Measurements from ENCODE around the gene AIFM1. TPM values are rescaled to one million over a fixed set of nuclear protein-coding genes. Genes with fewer than 3 reads are reported as not detected.

Gene AIFM1
- total RNA-seq, 2 experiments from 2014 or later: 43.4 to 47.6 TPM

- H3K27ac Mint-ChIP-seq: no peak overlapping the region
- H3K36me3 Mint-ChIP-seq (ENCODE audit: low read depth): peaks cover 25% of the 10 kb centered on the region
- no peak overlapping the region for H3K4me3 Mint-ChIP-seq
- no peaks in the 10 kb centered on the region for H3K9me3 Mint-ChIP-seq (ENCODE audit: insufficient read depth)
- DNase-seq (no peak), ATAC-seq (no peak)
- ChIA-PET POLR2A (no interaction called here), CTCF (no interaction called here)
- peaks cover 70% of the 10 kb centered on the region for H3K4me1 Mint-ChIP-seq (ENCODE audit: low read depth)
- no peaks in the 10 kb centered on the region for H3K27me3 Mint-ChIP-seq (ENCODE audit: low read depth)
These were observed 62.0 kb downstream of the AIFM1 start for GRCh38 chrX:130103605-130104004.

- H3K9me3 Mint-ChIP-seq (ENCODE audit: insufficient read depth): no peaks in the 10 kb centered on the region
- peaks cover 67% of the 10 kb centered on the region for H3K4me1 Mint-ChIP-seq (ENCODE audit: low read depth)
- peaks cover 19% of the 10 kb centered on the region for H3K36me3 Mint-ChIP-seq (ENCODE audit: low read depth)
- POLR2A ChIA-PET: no interaction called here
- no peak overlapping the region for H3K27ac Mint-ChIP-seq
- ATAC-seq: no peak
- no peaks in the 10 kb centered on the region for H3K27me3 Mint-ChIP-seq (ENCODE audit: low read depth)
- CTCF ChIA-PET: interaction anchor here (1.0 kb wide), 1 partner anchor 19 kb away, joined by 3 read pairs; no protein-coding TSS in a partner anchor
- H3K4me3 Mint-ChIP-seq: no peak overlapping the region
- DNase-seq: no peak
These were observed 65.5 kb downstream of the AIFM1 start for GRCh38 chrX:130100180-130100579.

GRCh38 chrX:130098210-130098552 is 67.5 kb downstream of the AIFM1 start:
- H3K9me3 Mint-ChIP-seq (ENCODE audit: insufficient read depth): no peaks in the 10 kb centered on the region
- H3K4me3 Mint-ChIP-seq: no peak overlapping the region
- peaks cover 15% of the 10 kb centered on the region for H3K36me3 Mint-ChIP-seq (ENCODE audit: low read depth)
- no peaks in the 10 kb centered on the region for H3K27me3 Mint-ChIP-seq (ENCODE audit: low read depth)
- peaks cover 73% of the 10 kb centered on the region for H3K4me1 Mint-ChIP-seq (ENCODE audit: low read depth)
- ATAC-seq: no peak
- no peak for DNase-seq
- H3K27ac Mint-ChIP-seq: peak overlapping the region; percentile 47
- CTCF ChIA-PET: interaction anchor here (1.0 kb wide), 1 partner anchor 18 kb away, joined by 4 read pairs; no protein-coding TSS in a partner anchor
- POLR2A ChIA-PET: no interaction called here

GRCh38 chrX:130097507-130098209 is 68.0 kb downstream of the AIFM1 start:
- ChIA-PET POLR2A (no interaction called here), CTCF (no interaction called here)
- peaks cover 13% of the 10 kb centered on the region for H3K36me3 Mint-ChIP-seq (ENCODE audit: low read depth)
- H3K27ac Mint-ChIP-seq: peak overlapping the region; percentile 47
- H3K27me3 Mint-ChIP-seq (ENCODE audit: low read depth): no peaks in the 10 kb centered on the region
- DNase-seq (no peak), ATAC-seq (peak; percentile 36)
- peaks cover 74% of the 10 kb centered on the region for H3K4me1 Mint-ChIP-seq (ENCODE audit: low read depth)
- no peak overlapping the region for H3K4me3 Mint-ChIP-seq
- H3K9me3 Mint-ChIP-seq (ENCODE audit: insufficient read depth): no peaks in the 10 kb centered on the region

GRCh38 chrX:130095249-130096030 is 70.2 kb downstream of the AIFM1 start:
- ChIA-PET POLR2A (interaction anchor here (0.8 kb wide), 1 partner anchor 14 kb away, joined by 3 read pairs; no protein-coding TSS in a partner anchor), CTCF (interaction anchor here (1.2 to 2.9 kb wide), 4 partner anchors 13 to 16 kb away, joined by 3 to 11 read pairs (median 4); no protein-coding TSS in a partner anchor)
- no peak for ATAC-seq
- Mint-ChIP-seq H3K27me3 (ENCODE audit: low read depth) (no peaks in the 10 kb centered on the region), H3K36me3 (ENCODE audit: low read depth) (peaks cover 15% of the 10 kb centered on the region), H3K9me3 (ENCODE audit: insufficient read depth) (no peaks in the 10 kb centered on the region), H3K27ac (no peak overlapping the region), H3K4me3 (no peak overlapping the region), H3K4me1 (ENCODE audit: low read depth) (peaks cover 70% of the 10 kb centered on the region)
- DNase-seq: no peak

- Mint-ChIP-seq H3K4me3 (no peak overlapping the region), H3K9me3 (ENCODE audit: insufficient read depth) (no peaks in the 10 kb centered on the region), H3K4me1 (ENCODE audit: low read depth) (peaks cover 67% of the 10 kb centered on the region), H3K27me3 (ENCODE audit: low read depth) (no peaks in the 10 kb centered on the region), H3K36me3 (ENCODE audit: low read depth) (peaks cover 16% of the 10 kb centered on the region), H3K27ac (no peak overlapping the region)
- no peak for ATAC-seq
- POLR2A ChIA-PET: interaction anchor here (0.6 to 0.8 kb wide), 2 partner anchors 14 to 27 kb away, joined by 3 read pairs; no protein-coding TSS in a partner anchor
- no peak for DNase-seq
- CTCF ChIA-PET: interaction anchor here (1.3 to 2.9 kb wide), 3 partner anchors 13 to 15 kb away, joined by 3 to 11 read pairs (median 4); no protein-coding TSS in a partner anchor
These were observed 70.9 kb downstream of the AIFM1 start for GRCh38 chrX:130094696-130095095.

- no peak overlapping the region for H3K4me3 Mint-ChIP-seq
- peaks cover 65% of the 10 kb centered on the region for H3K4me1 Mint-ChIP-seq (ENCODE audit: low read depth)
- DNase-seq: no peak
- peak overlapping the region; percentile 15 for H3K27ac Mint-ChIP-seq
- no peak for ATAC-seq
- H3K36me3 Mint-ChIP-seq (ENCODE audit: low read depth): peaks cover 20% of the 10 kb centered on the region
- CTCF ChIA-PET: no interaction called here
- H3K9me3 Mint-ChIP-seq (ENCODE audit: insufficient read depth): no peaks in the 10 kb centered on the region
- POLR2A ChIA-PET: interaction anchor here (1.5 kb wide), 1 partner anchor 11 kb away, joined by 4 read pairs; no protein-coding TSS in a partner anchor
- H3K27me3 Mint-ChIP-seq (ENCODE audit: low read depth): no peaks in the 10 kb centered on the region
These were observed 72.4 kb downstream of the AIFM1 start for GRCh38 chrX:130093271-130093670.

- Mint-ChIP-seq H3K4me3 (peak overlapping the region; percentile 87), H3K9me3 (ENCODE audit: insufficient read depth) (no peaks in the 10 kb centered on the region), H3K27ac (peak overlapping the region; percentile 98), H3K27me3 (ENCODE audit: low read depth) (no peaks in the 10 kb centered on the region), H3K36me3 (ENCODE audit: low read depth) (peaks cover 26% of the 10 kb centered on the region), H3K4me1 (ENCODE audit: low read depth) (peaks cover 68% of the 10 kb centered on the region)
- ATAC-seq: peak; percentile 98
- ChIA-PET POLR2A (interaction anchor here (0.8 to 1.5 kb wide), 4 partner anchors 8 to 17 kb away, joined by 3 to 4 read pairs (median 4); no protein-coding TSS in a partner anchor), CTCF (interaction anchor here (1.2 to 1.7 kb wide), 4 partner anchors 13 to 100 kb away, joined by 4 to 5 read pairs (median 5); no protein-coding TSS in a partner anchor)
- DNase-seq: peak; percentile 95
These were observed 73.6 kb downstream of the AIFM1 start for GRCh38 chrX:130091980-130092522.

GRCh38 chrX:130090364-130090763 is 75.3 kb downstream of the AIFM1 start:
- peaks cover 72% of the 10 kb centered on the region for H3K4me1 Mint-ChIP-seq (ENCODE audit: low read depth)
- CTCF ChIA-PET: interaction anchor here (1.6 kb wide), 1 partner anchor 11 kb away, joined by 3 read pairs; no protein-coding TSS in a partner anchor
- H3K27me3 Mint-ChIP-seq (ENCODE audit: low read depth): no peaks in the 10 kb centered on the region

GRCh38 chrX:130086447-130087206 is 79.0 kb downstream of the AIFM1 start:
- H3K4me1 Mint-ChIP-seq (ENCODE audit: low read depth): peaks cover 76% of the 10 kb centered on the region
- no peaks in the 10 kb centered on the region for H3K27me3 Mint-ChIP-seq (ENCODE audit: low read depth)
- ChIA-PET POLR2A (interaction anchor here (0.6 to 1.6 kb wide), 6 partner anchors 33 to 289 kb away, joined by 3 to 6 read pairs (median 6); partner anchors contain the start of gene RAB33A), CTCF (interaction anchor here (0.7 to 2.4 kb wide), 7 partner anchors 26 to 244 kb away, joined by 3 to 8 read pairs (median 4); no protein-coding TSS in a partner anchor)
- H3K27ac Mint-ChIP-seq: peak overlapping the region; percentile 92
- peaks cover 36% of the 10 kb centered on the region for H3K36me3 Mint-ChIP-seq (ENCODE audit: low read depth)
- no peaks in the 10 kb centered on the region for H3K9me3 Mint-ChIP-seq (ENCODE audit: insufficient read depth)
- DNase-seq (peak; percentile 86), ATAC-seq (peak; percentile 59)
- H3K4me3 Mint-ChIP-seq: peak overlapping the region; percentile 79

More at GRCh38 chrX:130090364-130090763, 75.3 kb downstream of the AIFM1 start:
- no peak for DNase-seq
- peak overlapping the region; percentile 63 for H3K4me3 Mint-ChIP-seq
- POLR2A ChIA-PET: no interaction called here
- no peak for ATAC-seq
- peaks cover 33% of the 10 kb centered on the region for H3K36me3 Mint-ChIP-seq (ENCODE audit: low read depth)
- peak overlapping the region; percentile 78 for H3K27ac Mint-ChIP-seq
- H3K9me3 Mint-ChIP-seq (ENCODE audit: insufficient read depth): no peaks in the 10 kb centered on the region

Data from activated CD8-positive, alpha-beta T cell treated with anti-CD3 and anti-CD28 coated beads, Interleukin-2, amount 10 ng/mL, durations not matched to agents 7 days and 5 days (primary cell).